Left renal cortex interstitium (tissue), 4 donors: ENCODE measurements around the gene CCDC180. TPM values are rescaled to one million over a fixed set of nuclear protein-coding genes. Genes with fewer than 3 reads are reported as not detected.
"Not testable (repeated sequence)": the region's sequence is repeated elsewhere in the genome, so short reads cannot be mapped to it uniquely, and the experiment has no call there.

ENCODE experiments used
- DNase-seq, 4 donors: peaks; one replicate each; pipeline ENCODE4 v3.0.0-alpha.2; 2013; ENCODE audit warnings: low read depth in 4 of 4, low spot score in 2 of 4, missing footprints in 1 of 4
- polyA plus RNA-seq, 4 donors: library from polyadenylated mRNA; unstranded; fragments of 120-200 nt; gene quantifications; one replicate each; pipeline ENCODE4 v1.2.1, GENCODE V29; 2013; ENCODE audit not compliant: insufficient read length in 4 of 4

The CCDC180 gene
- polyA plus RNA-seq, 4 donors: 5.8 to 35.0 (median 18.4) TPM

DNA sequence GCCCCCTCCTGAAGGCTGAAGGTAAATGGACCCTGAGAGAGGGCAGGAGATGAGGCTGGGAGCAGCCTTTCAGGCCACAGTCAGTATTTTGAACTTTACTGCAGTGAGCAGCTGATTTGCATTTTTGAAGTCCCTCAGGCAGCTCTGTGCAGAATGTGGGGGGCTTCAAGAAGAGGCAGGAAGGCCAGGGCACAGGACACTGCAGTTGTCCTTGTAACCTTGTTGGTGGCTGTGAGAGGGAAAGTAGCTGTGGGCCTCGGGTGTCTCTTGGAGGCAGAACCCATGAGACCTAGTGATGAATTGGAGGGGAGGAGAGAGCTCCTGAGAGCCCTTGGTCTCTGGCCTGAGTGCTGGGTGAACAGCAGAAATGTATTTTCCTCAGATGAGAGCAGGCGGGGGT, 2.6 kb downstream of the CCDC180 start:
- no peak for DNase-seq

DNA sequence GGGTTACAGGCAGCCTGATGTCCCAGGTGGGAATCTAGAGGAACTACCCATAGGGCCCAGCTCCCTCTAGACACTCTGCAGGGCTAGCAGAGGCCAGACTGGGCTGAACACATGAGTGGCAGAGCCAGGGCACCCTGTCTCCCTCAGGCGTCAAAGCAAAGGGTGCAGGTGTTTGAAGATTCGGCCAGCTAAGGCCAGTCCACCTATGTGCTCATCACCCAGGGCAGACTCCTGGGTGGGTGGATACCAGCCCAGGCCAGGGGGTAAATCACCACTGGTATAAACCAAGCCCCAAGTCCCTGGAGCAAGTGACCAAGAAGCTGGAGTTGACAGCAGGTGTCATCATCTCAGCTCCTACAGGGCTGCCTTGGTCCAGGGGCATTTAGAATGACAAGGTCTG, 3.4 kb downstream of the CCDC180 start:
- DNase-seq: no peak

DNA sequence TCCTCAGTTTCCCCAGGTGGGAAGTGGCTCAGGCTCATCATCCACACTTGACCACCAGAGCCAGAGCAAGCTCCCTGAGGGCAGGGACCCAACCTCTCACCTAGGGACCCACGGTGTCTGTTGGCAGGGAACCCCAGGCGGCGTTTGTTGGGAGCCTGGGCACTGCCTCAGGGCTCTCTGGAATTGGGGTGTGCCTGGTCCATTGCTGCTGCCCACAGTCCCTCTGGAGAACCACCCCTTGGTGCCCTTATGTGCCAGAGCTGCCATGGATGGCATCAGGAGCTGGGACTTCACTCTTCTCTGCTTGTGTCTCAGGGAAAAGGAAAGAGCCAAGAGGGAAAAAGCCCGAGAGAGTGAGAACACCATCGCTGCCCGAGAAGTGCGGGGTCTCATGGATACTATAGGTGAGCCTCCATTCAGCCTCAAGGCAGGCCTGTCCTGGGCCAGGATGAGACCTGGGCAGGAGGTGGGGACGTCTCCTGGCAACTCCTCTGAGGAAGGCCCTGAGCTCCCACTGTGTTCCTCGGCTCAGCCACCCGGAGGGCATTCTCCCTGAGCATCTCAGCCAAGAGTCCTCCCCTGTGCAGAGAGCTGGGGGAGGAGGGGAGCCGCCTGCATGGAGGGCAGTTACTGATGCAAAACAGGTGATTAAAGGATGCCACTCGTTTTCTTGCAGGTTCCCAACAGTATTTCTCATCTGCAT, 4.5 kb downstream of the CCDC180 start:
- DNase-seq: no peak

GRCh38 chr9:97312556-97312955, 5.1 kb downstream of the CCDC180 start:
- DNase-seq: no peak

- DNase-seq: no peak
Observed at GRCh38 chr9:97313243-97313642, 5.8 kb downstream of the CCDC180 start.

DNA sequence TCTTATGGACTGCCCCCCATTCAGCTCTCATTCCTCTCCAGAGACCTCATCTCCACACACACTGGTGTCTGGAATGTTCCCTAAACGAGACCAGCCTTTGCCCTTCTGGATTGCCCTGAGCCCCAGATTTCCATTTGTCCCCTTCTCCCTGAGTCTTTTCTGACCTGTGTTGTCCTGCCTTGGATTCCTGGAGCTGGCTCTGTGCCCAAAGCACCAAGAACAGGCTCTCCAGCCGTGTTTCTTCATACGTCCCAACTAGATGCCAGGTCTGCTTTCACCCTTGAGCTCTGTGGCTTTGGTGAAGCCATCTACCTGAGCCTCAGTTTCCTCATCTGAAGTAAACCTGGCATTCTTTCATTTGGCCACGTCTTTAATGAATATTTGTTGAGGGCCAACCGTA, 6.3 kb downstream of the CCDC180 start:
- DNase-seq: no peak

DNA sequence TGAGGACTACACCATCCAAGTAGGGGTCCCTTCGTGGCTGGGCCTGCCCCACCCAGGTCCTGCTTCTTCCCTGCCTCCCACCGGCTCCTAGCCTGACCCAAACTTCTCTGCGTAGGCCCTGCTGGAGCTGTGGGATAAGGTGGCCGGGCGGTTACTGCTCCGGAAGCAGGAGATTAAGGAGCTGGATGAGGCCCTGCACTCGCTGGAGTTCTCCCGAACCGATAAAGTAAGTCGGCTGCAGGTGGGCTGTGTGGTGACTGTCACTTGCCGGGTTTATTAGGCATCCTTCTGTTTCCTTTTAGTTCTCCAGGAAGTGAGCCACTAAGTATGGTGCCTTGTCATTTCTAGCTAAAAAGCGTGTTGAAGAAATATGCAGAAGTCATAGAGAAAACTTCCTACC, 7.0 kb downstream of the CCDC180 start:
- no peak for DNase-seq

- no peak for DNase-seq
Observed at GRCh38 chr9:97315550-97315949, 8.1 kb downstream of the CCDC180 start.

GRCh38 chr9:97316904-97317303, 9.4 kb downstream of the CCDC180 start:
- DNase-seq: no peak

DNA sequence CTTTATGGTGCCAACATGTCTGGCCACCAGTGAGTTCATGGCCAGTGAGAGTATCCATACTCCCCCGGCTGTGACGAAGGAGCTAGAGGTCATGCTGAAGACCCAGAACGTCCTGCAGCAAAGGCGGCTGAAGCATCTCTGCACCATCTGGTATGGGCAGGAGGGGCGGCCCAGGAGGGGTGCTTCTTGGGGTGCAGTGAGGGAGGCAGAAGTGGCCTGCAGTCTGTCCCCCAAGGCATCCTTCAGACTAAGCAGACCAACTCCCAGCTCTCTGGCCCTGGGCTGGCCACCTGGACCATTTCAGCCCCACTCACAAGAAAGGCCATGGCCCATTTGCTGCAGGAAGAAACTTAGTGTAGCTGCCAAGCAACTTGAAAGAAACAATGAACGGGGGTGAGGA, 11.0 kb downstream of the CCDC180 start:
- DNase-seq: no peak

GRCh38 chr9:97319395-97319794, 11.9 kb downstream of the CCDC180 start:
- no peak for DNase-seq

DNA sequence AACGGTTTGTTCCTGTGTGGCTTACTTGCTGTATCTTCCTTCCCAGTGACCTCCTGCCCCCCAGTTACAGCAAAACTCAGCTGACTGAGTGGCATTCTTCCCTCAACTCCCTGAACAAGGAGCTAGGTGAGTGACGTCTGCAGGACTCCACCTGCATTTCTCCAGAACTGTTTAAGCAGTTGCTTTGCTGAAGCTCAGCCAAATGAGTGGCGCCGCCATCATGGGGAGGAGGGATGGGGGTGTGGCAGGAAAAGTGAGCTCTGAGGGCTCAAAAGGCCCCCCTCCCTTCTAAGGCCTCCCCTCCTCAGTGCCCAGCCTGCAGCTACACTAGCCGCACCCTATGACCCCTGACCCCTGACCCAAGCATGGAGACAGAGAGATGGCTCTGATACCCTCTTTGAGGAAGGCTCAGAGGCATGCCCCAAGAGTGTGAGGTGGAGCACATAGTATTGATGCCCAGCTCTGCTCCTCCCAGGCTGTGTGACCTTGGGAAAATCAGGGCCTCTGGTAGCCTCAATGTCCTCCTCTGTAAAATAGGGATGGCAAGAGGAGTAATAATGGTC, 12.7 kb downstream of the CCDC180 start:
- DNase-seq: no peak

DNA sequence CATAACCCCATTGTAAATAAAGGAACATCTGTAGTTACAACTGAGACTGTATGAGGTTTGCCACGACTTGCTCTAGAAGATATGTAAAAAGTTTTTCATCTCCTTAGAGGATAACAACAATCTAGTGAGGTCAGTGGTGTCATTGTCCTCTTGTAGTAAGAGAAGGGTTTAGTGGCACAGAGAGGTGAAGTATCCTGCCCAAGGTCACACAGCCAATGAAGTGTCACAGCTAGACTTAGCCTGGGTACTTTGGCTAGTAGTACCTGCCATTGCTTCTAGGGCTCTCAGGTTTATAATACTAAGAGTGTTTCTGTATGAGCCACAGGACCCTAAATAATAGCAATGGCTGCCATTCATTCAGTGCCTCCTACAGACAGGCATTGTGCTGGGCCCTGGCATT, 13.8 kb downstream of the CCDC180 start:
- DNase-seq: no peak

GRCh38 chr9:97321691-97322090, 14.2 kb downstream of the CCDC180 start:
- no peak for DNase-seq

DNA sequence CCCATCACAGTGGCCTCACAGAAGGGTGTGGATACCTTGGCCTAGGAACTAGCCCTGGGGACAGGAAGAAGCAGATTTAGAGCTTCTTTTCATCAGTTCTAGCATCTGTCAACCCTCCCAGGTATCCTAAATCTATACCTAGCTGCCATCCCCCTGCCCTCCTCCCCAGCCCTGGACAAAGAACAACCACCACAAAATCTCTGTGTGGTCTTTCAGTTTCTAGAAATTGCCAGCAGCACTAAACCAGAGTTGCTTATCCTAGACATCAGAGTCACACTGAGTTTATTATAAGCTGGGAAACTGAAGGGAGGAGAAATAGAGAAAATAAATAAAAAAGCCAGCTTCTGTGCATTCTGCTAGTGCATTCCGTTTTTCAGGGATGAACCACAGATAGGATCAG, 14.6 kb downstream of the CCDC180 start:
- DNase-seq: no peak

GRCh38 chr9:97324954-97325353, 17.5 kb downstream of the CCDC180 start:
- no peak for DNase-seq

GRCh38 chr9:97327562-97327961, 20.1 kb downstream of the CCDC180 start:
- no peak for DNase-seq

- no peak for DNase-seq
Observed at GRCh38 chr9:97332993-97333392, 25.5 kb downstream of the CCDC180 start.

- not testable (repeated sequence) for DNase-seq
Observed at GRCh38 chr9:97335622-97336021, 28.2 kb downstream of the CCDC180 start.

- DNase-seq: no peak
Observed at GRCh38 chr9:97348871-97349270, 41.4 kb downstream of the CCDC180 start.

GRCh38 chr9:97349400-97349799, 41.9 kb downstream of the CCDC180 start:
- DNase-seq: no peak

DNA sequence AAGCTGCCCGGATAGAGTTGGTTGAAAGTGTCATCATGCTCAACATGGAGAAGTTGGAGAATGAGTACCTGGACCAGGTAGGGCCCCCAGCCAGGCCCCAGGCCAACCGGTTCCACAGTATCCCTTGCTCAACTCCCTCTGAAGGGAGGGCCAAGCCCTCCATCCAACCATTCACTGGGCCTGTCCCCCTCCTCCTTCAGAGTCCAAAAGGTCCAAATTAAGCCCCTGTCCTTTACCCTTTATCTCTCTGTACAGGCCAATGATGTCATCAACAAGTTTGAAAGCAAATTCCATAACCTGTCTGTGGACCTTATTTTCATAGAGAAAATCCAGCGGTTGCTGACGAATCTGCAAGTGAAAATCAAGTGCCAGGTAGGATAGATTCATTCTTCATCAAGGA, 47.2 kb downstream of the CCDC180 start:
- no peak for DNase-seq

- no peak for DNase-seq
Observed at GRCh38 chr9:97357056-97357455, 49.6 kb downstream of the CCDC180 start.
